ENCODE data around the gene EEF1AKMT4. TPM values are rescaled to one million over a fixed set of nuclear protein-coding genes. Genes with fewer than 3 reads are reported as not detected.

EEF1AKMT4 gene
- polyA plus RNA-seq, 1 donor (not counting 4 experiments of a cell fraction or from before 2014, with no cell fraction given) = 10.8 TPM

DNA sequence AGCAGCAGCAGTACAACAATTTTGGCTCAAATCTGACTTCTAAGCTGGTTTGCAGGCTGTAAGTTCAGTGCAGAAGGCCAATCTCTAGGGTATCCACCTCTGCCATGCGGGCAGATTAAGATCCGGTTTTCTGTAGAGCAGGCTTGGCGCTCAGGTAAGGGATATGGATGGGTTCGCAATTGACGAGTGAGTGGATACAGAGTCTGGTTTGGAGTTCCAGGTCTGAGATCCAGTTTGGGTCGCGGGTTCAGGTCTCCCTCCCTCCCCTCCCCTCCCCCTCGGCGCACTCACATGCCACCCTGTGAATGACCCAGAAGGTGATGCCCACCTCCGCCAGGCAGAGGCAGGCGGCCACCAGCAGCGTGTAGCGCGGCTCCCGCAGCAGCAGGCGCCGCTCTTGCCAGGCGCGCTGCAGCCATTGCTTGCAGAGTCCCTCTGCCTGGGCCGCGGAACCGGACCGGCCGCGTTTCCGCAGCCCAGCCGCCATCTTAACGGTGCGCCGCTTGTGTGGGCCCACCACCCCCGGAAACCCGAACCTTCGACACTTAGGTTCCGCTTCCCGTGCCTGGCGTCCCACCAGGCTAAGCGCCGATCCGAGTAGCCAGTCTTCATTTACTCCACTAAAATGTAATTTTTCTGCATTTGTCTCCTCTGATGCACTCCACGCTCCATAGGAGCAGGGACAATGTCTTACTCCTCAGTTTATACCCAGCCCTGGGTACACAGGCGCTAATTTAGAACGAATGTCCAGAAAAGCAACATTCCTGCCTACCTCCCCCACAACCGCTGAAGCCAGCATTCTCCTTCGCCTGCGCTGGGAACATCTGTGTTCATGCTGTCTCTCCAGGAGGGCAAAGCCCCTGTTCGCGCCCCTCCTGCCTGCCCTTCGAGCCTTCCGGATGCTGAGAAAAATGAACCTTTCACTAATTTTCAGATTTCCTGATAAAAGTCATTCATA, 739 bp upstream of the EEF1AKMT4 start, which contains the start of gene ALG3:
Gene ALG3, minus strand, starts transcription at position 509 of the 958 bp plus-strand sequence. Its CDS starts 22 bp downstream, at position 487.
- no peaks in the 10 kb centered on the region for H3K9me3 ChIP-seq (ENCODE audit: control insufficient read depth, low read depth, low read length)
- peak within 1 kb of the TSS; percentile 91 for H3K9ac ChIP-seq (ENCODE audit: control insufficient read depth, extremely low read depth, insufficient read depth, low read length)
- peak within 1 kb of the TSS; percentile 75 to 100 (median 100) for H3K4me3 ChIP-seq (ENCODE audit: control insufficient read depth in 2 of 3, extremely low read depth in 1 of 3, insufficient read depth in 2 of 3, low read depth in 1 of 3, low read length in 3 of 3)
- peak within 1 kb of the TSS; percentile 99 for H3K4me2 ChIP-seq (ENCODE audit: control insufficient read depth, extremely low read depth, insufficient read depth, low read depth, low read length)
- dilution Hi-C loops (cut with MboI; ENCODE audit: extremely low pct_ligation_motif_present, low sequenced_read_pairs) = no loop called here
- TF ChIP-seq, protein P1, sequence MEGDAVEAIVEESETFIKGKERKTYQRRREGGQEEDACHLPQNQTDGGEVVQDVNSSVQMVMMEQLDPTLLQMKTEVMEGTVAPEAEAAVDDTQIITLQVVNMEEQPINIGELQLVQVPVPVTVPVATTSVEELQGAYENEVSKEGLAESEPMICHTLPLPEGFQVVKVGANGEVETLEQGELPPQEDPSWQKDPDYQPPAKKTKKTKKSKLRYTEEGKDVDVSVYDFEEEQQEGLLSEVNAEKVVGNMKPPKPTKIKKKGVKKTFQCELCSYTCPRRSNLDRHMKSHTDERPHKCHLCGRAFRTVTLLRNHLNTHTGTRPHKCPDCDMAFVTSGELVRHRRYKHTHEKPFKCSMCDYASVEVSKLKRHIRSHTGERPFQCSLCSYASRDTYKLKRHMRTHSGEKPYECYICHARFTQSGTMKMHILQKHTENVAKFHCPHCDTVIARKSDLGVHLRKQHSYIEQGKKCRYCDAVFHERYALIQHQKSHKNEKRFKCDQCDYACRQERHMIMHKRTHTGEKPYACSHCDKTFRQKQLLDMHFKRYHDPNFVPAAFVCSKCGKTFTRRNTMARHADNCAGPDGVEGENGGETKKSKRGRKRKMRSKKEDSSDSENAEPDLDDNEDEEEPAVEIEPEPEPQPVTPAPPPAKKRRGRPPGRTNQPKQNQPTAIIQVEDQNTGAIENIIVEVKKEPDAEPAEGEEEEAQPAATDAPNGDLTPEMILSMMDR (optimal IDR thresholded peaks at IDR 0.05 in 1 of 3, IDR thresholded peaks at IDR 0.05 in 1 of 3, conservative IDR thresholded peaks at IDR 0.05 in 1 of 3; ENCODE audit: extremely low read depth in 1 of 3, insufficient read depth in 2 of 3, low read length in 3 of 3) = no peak
- no peak for TF ChIP-seq EZH2 (IDR thresholded peaks at IDR 0.05; ENCODE audit: low read length)
- H4K20me1 ChIP-seq (ENCODE audit: control insufficient read depth, extremely low read depth, insufficient read depth, low read length) = no peaks in the 10 kb centered on the region
- H3K4me1 ChIP-seq (ENCODE audit: control insufficient read depth, extremely low read depth, insufficient read depth, low read length) = peaks cover 5% of the 10 kb centered on the region
- peaks cover 25% of the 10 kb centered on the region for H3K79me2 ChIP-seq (ENCODE audit: control insufficient read depth, insufficient read depth, low read length)
- FAIRE-seq = no peak
- peaks cover 2% of the 10 kb centered on the region for H3K9me1 ChIP-seq (ENCODE audit: control insufficient read depth, extremely low read depth, insufficient read depth, low read length)
- no peaks in the 10 kb centered on the region for H3K27me3 ChIP-seq (ENCODE audit: control insufficient read depth, extremely low read depth, insufficient read depth, low read length)
- no peak for DNase-seq (ENCODE audit: low read depth, low spot score)
- peaks cover 13 to 14% of the 10 kb centered on the region in 2 experiments for H3K36me3 ChIP-seq (ENCODE audit: control insufficient read depth in 2 of 2, extremely low read depth in 1 of 2, insufficient read depth in 2 of 2, low read length in 2 of 2)
- peak within 1 kb of the TSS; percentile 95 for H3K27ac ChIP-seq (ENCODE audit: control insufficient read depth, insufficient read depth, low read length)
- H2AFZ ChIP-seq (ENCODE audit: control insufficient read depth, low read length) = peak within 1 kb of the TSS; percentile 95

DNA sequence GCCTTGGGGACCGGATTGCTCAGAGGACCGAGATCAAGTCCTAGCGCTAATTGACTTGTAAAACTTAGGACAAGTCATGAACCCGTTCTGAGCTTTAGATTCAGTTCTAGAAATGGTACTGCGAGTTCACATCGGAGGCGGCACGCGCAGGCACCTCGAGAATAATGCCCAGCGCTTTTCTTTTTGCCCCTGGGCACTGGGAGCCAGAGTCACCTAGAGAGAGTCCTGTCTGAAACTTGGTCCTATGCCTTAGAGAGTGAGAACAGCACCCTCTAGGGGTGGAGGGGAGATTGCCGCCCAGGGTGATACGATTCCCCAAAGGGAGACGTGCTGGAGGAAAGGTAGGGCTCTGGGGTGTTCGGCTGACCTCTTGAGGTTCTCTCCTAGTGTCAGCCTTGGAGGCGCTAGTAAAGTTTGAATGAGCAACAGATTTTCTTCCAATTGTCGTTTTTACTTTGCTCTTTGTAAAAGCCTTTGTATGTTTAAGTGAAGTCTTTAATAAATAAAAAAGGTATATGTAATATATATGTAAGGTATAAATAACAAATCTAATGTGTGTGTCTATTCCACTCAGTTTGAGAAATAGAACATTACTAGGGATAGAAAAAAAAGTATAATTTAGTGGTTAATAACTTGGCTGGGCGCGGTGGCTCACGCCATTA, 826 bp downstream of the EEF1AKMT4 start:
- Histone ChIP-seq H3K4me1 (ENCODE audit: control insufficient read depth, extremely low read depth, insufficient read depth, low read length) (peaks cover 8% of the 10 kb centered on the region), H3K9ac (ENCODE audit: control insufficient read depth, extremely low read depth, insufficient read depth, low read length) (peak overlapping the region; percentile 91), H3K9me1 (ENCODE audit: control insufficient read depth, extremely low read depth, insufficient read depth, low read length) (peaks cover 2% of the 10 kb centered on the region), H3K27ac (ENCODE audit: control insufficient read depth, insufficient read depth, low read length) (peak overlapping the region; percentile 89), H4K20me1 (ENCODE audit: control insufficient read depth, extremely low read depth, insufficient read depth, low read length) (no peaks in the 10 kb centered on the region), H2AFZ (ENCODE audit: control insufficient read depth, low read length) (peak overlapping the region; percentile 93), H3K36me3 (ENCODE audit: control insufficient read depth in 2 of 2, extremely low read depth in 1 of 2, insufficient read depth in 2 of 2, low read length in 2 of 2) (peaks cover 3 to 4% of the 10 kb centered on the region in 2 experiments), H3K9me3 (ENCODE audit: control insufficient read depth, low read depth, low read length) (no peaks in the 10 kb centered on the region), H3K4me2 (ENCODE audit: control insufficient read depth, extremely low read depth, insufficient read depth, low read depth, low read length) (peak overlapping the region; percentile 97), H3K27me3 (ENCODE audit: control insufficient read depth, extremely low read depth, insufficient read depth, low read length) (no peaks in the 10 kb centered on the region), H3K79me2 (ENCODE audit: control insufficient read depth, insufficient read depth, low read length) (peaks cover 25% of the 10 kb centered on the region), H3K4me3 (ENCODE audit: control insufficient read depth in 2 of 3, extremely low read depth in 1 of 3, insufficient read depth in 2 of 3, low read depth in 1 of 3, low read length in 3 of 3) (peak overlapping the region; percentile 75 to 100 (median 100))
- peak; percentile 81 for DNase-seq (ENCODE audit: low read depth, low spot score)
- peak; percentile 81 for FAIRE-seq
- dilution Hi-C loops (cut with MboI; ENCODE audit: extremely low pct_ligation_motif_present, low sequenced_read_pairs) = no loop called here
- TF ChIP-seq EZH2 (IDR thresholded peaks at IDR 0.05; ENCODE audit: low read length) = no peak
- TF ChIP-seq, protein P1 (optimal IDR thresholded peaks at IDR 0.05 in 1 of 3, IDR thresholded peaks at IDR 0.05 in 1 of 3, conservative IDR thresholded peaks at IDR 0.05 in 1 of 3; ENCODE audit: extremely low read depth in 1 of 3, insufficient read depth in 2 of 3, low read length in 3 of 3) = peak; percentile 91 to 98 (median 92)
